SH-SY5Y (cell line): ENCODE measurements around the gene METTL5.

Experiments
- GATA2 ChIP-seq: IDR thresholded peaks from 2 replicates; pipeline ENCODE4 v1.6.1; 2011; ENCODE audit warnings: mild to moderate bottlenecking, low read depth, low read length
- GATA3 ChIP-seq: IDR thresholded peaks from 2 replicates; pipeline ENCODE4 v1.6.1; 2011; ENCODE audit warnings: low read depth, mild to moderate bottlenecking, low read length, moderate library complexity

METTL5 gene

DNA sequence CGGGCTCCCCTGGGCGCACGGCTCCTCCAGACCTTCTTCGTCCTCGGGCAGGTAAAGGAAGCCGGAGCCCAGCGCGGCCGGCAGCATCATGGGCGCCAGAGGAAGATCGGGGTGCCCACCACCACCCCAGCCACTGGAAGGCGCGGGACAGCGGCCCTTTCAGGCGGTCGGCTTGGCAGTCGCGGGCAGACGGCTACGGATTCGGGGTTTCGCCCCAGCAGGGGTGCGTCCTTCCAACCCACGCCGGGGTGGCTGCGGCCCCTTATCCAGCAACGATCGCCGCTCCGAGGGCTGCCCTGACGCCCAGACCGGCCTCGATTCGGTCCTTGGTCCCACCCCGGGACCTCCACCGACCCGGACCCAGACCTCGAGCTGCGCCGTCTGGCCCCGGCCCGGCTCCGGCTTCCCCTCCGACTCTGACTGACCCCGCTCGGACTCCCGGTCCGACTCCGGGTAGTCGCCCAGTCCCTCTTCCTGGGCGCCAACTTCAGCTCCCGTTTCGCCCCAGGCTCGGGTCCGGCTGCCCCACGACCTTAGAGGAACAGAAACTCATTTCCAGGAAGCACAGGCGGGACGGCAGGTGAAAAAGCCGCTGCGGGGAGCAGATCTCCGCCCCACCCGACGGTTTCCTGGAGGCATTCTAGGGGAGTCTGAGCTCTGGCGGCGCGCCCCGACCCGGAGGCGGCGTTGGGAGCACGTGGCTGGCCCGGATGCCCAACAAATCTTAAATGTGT, 56.3 kb downstream of the METTL5 start:
- no peak for TF ChIP-seq GATA2
- TF ChIP-seq GATA3: no peak

DNA sequence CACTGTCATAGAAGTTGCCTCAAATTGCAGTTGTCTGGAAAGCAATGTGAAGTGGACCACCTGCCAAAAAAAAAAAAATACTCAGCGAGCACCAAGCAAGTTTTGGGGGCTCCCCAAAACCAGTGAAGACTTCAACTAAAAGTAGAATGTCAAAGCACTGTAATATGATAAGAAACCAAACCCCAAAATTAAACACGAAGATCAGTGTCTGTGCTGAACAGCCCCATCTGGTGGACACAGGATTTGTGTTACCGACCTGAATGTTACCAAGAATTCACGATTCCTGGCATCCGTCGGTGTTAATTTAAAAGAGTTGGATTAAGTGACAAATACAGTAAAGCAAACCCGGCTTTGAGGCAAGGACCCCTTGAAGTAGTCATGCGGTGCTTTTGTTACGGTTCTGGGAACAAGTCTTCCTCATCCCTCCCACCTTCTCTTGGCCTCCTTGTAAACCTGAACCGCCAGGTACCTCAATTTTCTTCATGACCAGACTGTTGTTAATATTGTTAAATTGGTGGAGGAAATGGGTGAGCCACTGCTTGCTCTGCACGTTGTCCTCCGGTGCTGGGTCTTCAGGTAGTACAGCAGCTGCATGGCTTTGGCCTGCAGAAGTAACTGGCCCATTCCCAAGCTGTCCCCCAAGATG, 57.3 kb downstream of the METTL5 start:
- TF ChIP-seq GATA3: no peak
- no peak for TF ChIP-seq GATA2

DNA sequence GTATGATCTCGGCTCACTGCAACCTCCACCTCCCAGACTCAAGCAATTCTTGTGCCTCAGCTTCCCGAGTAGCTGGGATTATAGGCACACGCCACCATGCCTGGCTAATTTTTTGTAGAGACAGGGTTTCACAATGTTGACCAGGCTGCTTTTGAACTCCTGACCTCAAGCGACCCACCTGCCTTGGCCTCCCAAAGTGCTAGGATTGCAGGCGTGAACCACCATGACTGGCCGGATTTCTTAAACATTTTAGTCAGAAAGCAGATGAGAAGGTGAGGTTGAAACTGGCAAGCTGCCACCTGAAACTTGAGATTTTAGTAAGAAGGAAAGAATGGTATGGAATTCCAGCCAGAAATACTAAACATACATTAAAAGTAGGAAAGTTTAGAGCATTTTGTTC, 59.2 kb downstream of the METTL5 start:
- TF ChIP-seq GATA3 (no peak), GATA2 (no peak)

DNA sequence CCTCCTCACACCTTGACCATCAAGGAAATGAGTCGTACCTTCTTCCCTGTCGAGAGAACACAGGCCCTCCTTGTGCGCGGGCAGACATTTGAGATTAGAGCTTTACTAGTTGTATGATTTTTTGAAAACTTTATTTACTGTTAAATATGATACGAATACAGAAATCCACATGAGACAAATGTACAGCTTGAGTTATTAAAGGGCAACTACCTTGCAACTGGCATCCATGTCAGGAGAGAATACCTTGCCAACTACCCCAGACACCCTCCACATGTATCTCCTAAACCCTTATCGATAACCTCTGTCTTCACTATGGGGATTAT, 62.8 kb downstream of the METTL5 start:
- TF ChIP-seq GATA3 (no peak), GATA2 (no peak)
